Gastrocnemius medialis (tissue), 4 donors: ENCODE results near the gene LIN28B. TPM values are rescaled to one million over a fixed set of nuclear protein-coding genes. Genes with fewer than 3 reads are reported as not detected.

Experiments
- ATAC-seq, 2 donors: fragments of 150-250 bp; one replicate each; pipeline ENCODE4 v1.9.1; 2016
- DNase-seq, 2 donors: peaks; one replicate each; pipeline ENCODE4 v3.0.0-alpha.2; 2019
- H3K27ac ChIP-seq, 4 donors: fragments of 200-600 bp; sonication (generic); 1 replicate in 1 of 4; 2 replicates in 3 of 4; pipeline ENCODE4 v1.5.1; 2016 to 2018; ENCODE audit warnings: mild to moderate bottlenecking in 2 of 4, moderate library complexity in 1 of 4
- H3K27me3 ChIP-seq, 3 donors: fragments of 200-600 bp; sonication (generic) in 2 of 3; 1 replicate in 1 of 3; 2 replicates in 2 of 3; pipeline versions ENCODE4 v1.5.1 to v1.6.0; 2016 to 2019; ENCODE audit warnings: mild to moderate bottlenecking in 1 of 3, moderate library complexity in 1 of 3
- H3K36me3 ChIP-seq, 2 donors: fragments of 200-600 bp; sonication (generic) in 1 of 2; one replicate each; pipeline ENCODE4 v1.5.1; 2017 to 2018
- H3K4me1 ChIP-seq, 2 donors: fragments of 200-600 bp; sonication (generic) in 1 of 2; one replicate each; pipeline ENCODE4 v1.5.1; 2016 to 2017; ENCODE audit warnings: mild to moderate bottlenecking in 2 of 2
- H3K4me3 ChIP-seq, 4 donors: fragments of 200-600 bp; sonication (generic) in 3 of 4; 1 replicate in 1 of 4; 2 replicates in 3 of 4; pipeline ENCODE4 v1.5.1; 2016 to 2019; ENCODE audit warnings: mild to moderate bottlenecking in 2 of 4
- H3K9me3 ChIP-seq, 3 donors: fragments of 200-600 bp; sonication (generic) in 2 of 3; 1 replicate in 1 of 3; 2 replicates in 2 of 3; pipeline ENCODE4 v1.5.1; 2016 to 2019
- POLR2A ChIP-seq, 2 donors: fragments of 450-650 bp; IDR thresholded peaks; one replicate each; pipeline ENCODE4 v1.6.1; 2017; ENCODE audit warnings: antibody characterized with exemption in 2 of 2, mild to moderate bottlenecking in 2 of 2, moderate library complexity in 2 of 2
- in situ Hi-C, 4 donors: fragments of 200-750 bp; cut with MboI; loops; one replicate each; pipeline versions ENCODE4 v1.15.0 to v1.8.0; 2017; ENCODE audit warnings: low sequenced_read_pairs in 4 of 4
- intact Hi-C: fragments of 100-400 bp; cut with DNase I; formaldehyde crosslinking; loops from one replicate; pipeline ENCODE4 v1.15.1; 2023; ENCODE audit warnings: low total_unique reads
- total RNA-seq, 4 donors: library from RNA; depleted of rRNA; stranded (reverse); fragments of >200 nt; gene quantifications; one replicate each; pipeline versions ENCODE4 v1.1.0 to v1.2.3, GENCODE V29; 2016
- TF ChIP-seq, protein P1 (sequence below), 5 experiments: fragments of 450-650 bp in 3 of 5; fragments of 200-600 bp in 2 of 5; sonication (generic) in 2 of 5; IDR thresholded peaks in 4 of 5; conservative IDR thresholded peaks in 1 of 5; 1 replicate in 4 of 5; 2 replicates in 1 of 5; pipeline ENCODE4 v1.5.1; 2016 to 2019; ENCODE audit warnings: antibody characterized with exemption in 5 of 5, mild to moderate bottlenecking in 3 of 5, moderate library complexity in 3 of 5

The LIN28B gene
- total RNA-seq, 4 donors from 2014 or later: not detected

DNA sequence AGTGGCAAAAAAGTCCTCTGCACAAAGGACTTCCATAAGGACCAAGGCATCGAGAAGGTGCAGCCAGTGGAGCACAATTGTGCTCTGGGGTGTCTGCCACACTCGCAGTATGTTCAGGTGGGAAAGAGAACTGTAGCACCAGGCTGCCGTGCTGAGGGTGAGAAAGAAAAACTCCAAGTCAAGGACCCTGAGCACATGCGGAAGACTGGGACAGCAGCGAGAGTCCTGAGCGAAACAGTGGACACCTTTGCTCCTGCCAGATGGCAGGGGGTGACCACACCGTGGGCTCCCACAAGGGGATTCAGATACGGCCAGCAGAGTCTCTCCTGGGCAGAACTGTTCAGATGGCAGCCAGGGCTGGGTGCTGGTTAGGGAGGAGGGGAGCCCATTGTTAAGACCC, 149.4 kb downstream of the LIN28B start:
- no peak overlapping the region for H3K4me3 ChIP-seq
- H3K36me3 ChIP-seq: peaks cover 0 to 6% of the 10 kb centered on the region in 2 donors
- TF ChIP-seq, protein P1, sequence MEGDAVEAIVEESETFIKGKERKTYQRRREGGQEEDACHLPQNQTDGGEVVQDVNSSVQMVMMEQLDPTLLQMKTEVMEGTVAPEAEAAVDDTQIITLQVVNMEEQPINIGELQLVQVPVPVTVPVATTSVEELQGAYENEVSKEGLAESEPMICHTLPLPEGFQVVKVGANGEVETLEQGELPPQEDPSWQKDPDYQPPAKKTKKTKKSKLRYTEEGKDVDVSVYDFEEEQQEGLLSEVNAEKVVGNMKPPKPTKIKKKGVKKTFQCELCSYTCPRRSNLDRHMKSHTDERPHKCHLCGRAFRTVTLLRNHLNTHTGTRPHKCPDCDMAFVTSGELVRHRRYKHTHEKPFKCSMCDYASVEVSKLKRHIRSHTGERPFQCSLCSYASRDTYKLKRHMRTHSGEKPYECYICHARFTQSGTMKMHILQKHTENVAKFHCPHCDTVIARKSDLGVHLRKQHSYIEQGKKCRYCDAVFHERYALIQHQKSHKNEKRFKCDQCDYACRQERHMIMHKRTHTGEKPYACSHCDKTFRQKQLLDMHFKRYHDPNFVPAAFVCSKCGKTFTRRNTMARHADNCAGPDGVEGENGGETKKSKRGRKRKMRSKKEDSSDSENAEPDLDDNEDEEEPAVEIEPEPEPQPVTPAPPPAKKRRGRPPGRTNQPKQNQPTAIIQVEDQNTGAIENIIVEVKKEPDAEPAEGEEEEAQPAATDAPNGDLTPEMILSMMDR (IDR thresholded peaks at IDR 0.05 in 4 of 5, conservative IDR thresholded peaks at IDR 0.05 in 1 of 5): no peak
- TF ChIP-seq POLR2A (IDR thresholded peaks at IDR 0.05): no peak
- H3K9me3 ChIP-seq: no peaks in the 10 kb centered on the region
- ATAC-seq (no peak), DNase-seq (no peak)
- no peaks in the 10 kb centered on the region for H3K27me3 ChIP-seq
- in situ Hi-C loops: no loop called here
- peak overlapping the region; percentile 58 to 78 (median 74) for H3K27ac ChIP-seq
- intact Hi-C loops: no loop called here
- peaks cover 36 to 46% of the 10 kb centered on the region in 2 donors for H3K4me1 ChIP-seq

DNA sequence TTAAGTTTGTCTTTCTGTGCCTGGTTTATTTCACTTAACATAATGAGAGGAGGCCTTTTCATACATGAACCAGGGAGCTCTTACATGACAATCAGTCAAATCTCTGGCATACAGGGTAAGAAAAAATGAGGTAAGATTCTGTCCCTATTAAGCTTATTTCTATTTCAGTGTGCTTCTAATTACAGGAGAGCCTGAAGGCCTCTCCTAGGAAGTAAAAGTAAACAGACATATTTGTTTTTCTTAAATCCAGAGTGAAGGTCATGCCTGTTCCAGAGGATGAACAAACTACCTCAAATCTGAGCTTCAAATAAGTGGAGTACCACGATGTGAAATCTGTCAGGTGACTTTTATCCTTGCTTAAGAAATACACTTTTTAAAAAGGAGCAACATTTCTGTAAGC, 150.3 kb downstream of the LIN28B start:
- in situ Hi-C loops (no loop called here), intact Hi-C loops (no loop called here)
- no peaks in the 10 kb centered on the region for H3K27me3 ChIP-seq
- DNase-seq: no peak
- no peak overlapping the region for H3K4me3 ChIP-seq
- H3K27ac ChIP-seq: peak overlapping the region; percentile 6 to 78 (median 75)
- no peaks in the 10 kb centered on the region for H3K9me3 ChIP-seq
- peaks cover 0 to 15% of the 10 kb centered on the region in 2 donors for H3K36me3 ChIP-seq
- peaks cover 28 to 37% of the 10 kb centered on the region in 2 donors for H3K4me1 ChIP-seq
- ATAC-seq: no peak
- TF ChIP-seq, protein P1 (IDR thresholded peaks at IDR 0.05 in 4 of 5, conservative IDR thresholded peaks at IDR 0.05 in 1 of 5): no peak
- TF ChIP-seq POLR2A (IDR thresholded peaks at IDR 0.05): no peak

DNA sequence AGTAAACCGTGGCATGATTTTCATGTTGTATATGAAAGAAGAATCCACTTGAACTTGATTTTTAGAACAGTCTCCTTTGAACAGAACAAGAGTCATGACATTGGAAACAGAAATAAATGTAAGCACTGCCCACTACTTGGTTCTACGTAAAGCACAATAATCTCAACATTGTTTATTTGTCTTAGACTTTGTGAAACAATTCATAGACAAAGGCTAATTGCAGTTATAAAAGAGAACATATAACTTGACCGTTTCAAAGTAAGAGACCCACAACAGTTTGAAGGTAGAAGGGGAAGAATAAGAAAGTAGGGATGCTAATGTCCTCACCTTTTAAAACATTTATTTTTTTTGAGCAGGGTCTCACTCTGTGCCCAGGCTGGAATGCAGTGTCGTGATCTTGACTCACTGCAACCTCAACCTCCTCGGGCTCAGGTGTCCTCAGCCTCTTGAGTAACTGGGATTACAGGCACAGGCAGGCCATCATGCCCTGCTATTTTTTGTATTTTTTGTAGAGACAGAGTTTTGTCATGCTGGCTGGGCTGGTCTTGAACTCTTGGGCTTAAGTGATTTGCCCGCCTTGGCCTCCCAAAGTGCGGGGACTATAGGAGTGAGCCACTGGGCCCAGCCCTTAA, 151.8 kb downstream of the LIN28B start:
- TF ChIP-seq POLR2A (IDR thresholded peaks at IDR 0.05): no peak
- TF ChIP-seq, protein P1 (IDR thresholded peaks at IDR 0.05 in 4 of 5, conservative IDR thresholded peaks at IDR 0.05 in 1 of 5): no peak

DNA sequence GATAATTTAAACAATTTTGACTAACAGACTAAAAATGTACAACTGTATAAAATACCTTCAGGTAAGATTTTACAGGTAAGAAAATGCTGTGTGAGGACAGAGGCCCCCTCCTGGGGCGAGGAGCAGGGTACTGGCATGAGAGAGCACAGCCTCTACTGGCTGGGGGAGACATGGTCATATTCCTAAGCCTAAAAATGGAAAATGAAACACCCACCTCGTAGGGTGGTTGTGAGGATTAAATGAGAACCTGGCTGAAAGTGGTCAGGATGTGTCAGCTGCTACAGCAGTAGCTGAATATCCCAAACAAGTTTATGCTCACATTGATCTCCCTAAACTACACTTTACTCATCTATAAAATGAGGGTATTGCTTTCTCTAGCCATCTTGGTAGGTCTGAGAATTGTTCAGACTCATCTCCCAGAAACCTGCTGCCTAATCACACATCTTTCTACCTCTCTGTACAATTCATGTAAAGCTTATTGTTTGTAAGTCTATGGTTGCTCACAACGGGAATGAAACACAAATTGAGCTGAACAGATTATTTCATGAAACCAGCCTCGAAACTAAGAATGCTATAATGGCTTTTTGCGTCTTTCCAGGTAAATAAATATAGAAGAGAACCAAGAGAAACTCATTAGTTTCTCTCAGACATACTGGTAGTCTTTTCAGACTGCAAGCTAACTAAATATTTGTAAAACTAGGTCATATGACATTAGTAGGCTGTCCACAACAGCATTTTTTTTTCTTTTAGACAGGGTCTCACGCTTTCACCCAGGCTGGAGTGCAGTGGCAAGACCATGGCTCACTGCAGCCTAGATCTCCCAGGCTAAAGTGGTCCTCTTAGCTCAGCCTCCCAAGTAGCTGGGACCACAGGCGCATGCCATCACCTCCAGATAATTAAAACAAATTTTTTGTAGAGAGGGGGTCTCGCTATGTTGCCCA, 153.3 kb downstream of the LIN28B start:
- H3K9me3 ChIP-seq: no peaks in the 10 kb centered on the region
- in situ Hi-C loops (no loop called here), intact Hi-C loops (no loop called here)
- ATAC-seq: no peak
- peaks cover 25 to 43% of the 10 kb centered on the region in 2 donors for H3K4me1 ChIP-seq
- TF ChIP-seq, protein P1 (IDR thresholded peaks at IDR 0.05 in 4 of 5, conservative IDR thresholded peaks at IDR 0.05 in 1 of 5): no peak
- no peak for TF ChIP-seq POLR2A (IDR thresholded peaks at IDR 0.05)
- peak overlapping the region; percentile 63 to 78 (median 73) for H3K27ac ChIP-seq
- no peak overlapping the region for H3K4me3 ChIP-seq
- no peaks in the 10 kb centered on the region for H3K27me3 ChIP-seq
- H3K36me3 ChIP-seq: peaks cover 0 to 36% of the 10 kb centered on the region in 2 donors
- no peak for DNase-seq

More for the DNA sequence above, 151.8 kb downstream of the LIN28B start:
- Histone ChIP-seq H3K27ac (peak overlapping the region; percentile 55 to 78 (median 73)), H3K36me3 (peaks cover 0 to 23% of the 10 kb centered on the region in 2 donors), H3K4me1 (peaks cover 30 to 42% of the 10 kb centered on the region in 2 donors), H3K9me3 (no peaks in the 10 kb centered on the region), H3K27me3 (no peaks in the 10 kb centered on the region), H3K4me3 (no peak overlapping the region)
- ATAC-seq (peak; percentile 35), DNase-seq (peak; percentile 19 to 51)
- intact Hi-C loops: no loop called here
- in situ Hi-C loops: no loop called here
